ENCODE results near the gene TNFAIP8. TPM values are rescaled to one million over a fixed set of nuclear protein-coding genes. Genes with fewer than 3 reads are reported as not detected.
"Not testable (repeated sequence)": the region's sequence is repeated elsewhere in the genome, so short reads cannot be mapped to it uniquely, and the experiment has no call there.

TNFAIP8 gene
- total and polyA plus RNA-seq, 11 donors = 3.6 to 30.8 (median 12.6) TPM

DNA sequence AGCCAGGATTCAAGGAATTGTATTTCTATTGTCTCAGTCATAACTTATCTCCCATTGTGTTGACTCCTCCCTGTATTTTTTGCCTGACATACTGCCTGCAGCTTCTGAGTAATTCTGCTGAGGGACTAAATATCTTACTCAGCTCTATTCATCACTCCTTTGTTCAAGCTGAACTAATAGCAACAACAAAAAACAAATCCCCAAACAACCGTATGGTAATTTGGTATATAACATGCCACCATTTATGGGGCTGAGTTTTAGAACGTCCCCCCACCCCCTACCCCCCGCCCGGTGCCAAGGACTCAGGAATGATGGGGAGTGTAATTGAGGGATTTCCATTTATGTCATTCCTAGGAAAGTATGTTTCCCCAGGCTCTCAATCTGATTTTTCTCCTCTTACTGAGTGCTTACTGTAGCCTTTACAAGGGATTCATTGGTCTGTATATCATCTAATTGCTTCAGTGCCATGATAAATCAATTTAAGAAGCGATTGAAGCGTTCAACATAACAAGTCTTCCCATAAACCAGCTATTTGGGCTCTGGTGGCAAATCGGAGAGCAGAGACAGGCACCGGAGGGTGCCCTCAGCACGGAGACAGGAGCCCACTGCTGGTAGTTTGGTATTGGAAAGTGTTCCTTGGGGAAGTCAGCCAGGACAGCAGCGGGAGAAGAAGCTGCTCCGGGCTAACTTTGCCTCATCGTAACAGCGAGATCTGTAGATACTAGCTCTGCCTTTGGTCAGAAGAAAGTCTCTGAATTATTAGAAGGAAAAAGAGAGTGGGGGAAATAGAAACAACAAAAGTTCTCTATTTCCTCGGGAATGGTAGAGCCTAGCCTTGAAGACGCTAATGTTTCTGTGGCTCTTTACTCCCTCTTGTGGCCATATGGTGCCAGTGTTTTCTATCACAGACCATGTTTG, 55.8 kb downstream of the TNFAIP8 start:
- 9 to 11% (median 10%) methylated on average over 15 of the region's 15 CpGs for WGBS, 4 donors
- Histone ChIP-seq H3K4me1 (peaks cover 0 to 28% (median 0%) of the 10 kb centered on the region in 12 donors), H3K4me3 (peak overlapping the region in 11 of 12 donors; percentile 28 to 67 (median 51)), H3K9me3 (no peaks in the 10 kb centered on the region), H3K27me3 (peaks cover 0 to 17% (median 0%) of the 10 kb centered on the region in 9 donors), H3K27ac (peak overlapping the region in 8 of 12 donors; percentile 1 to 77 (median 54)), H3K36me3 (no peaks in the 10 kb centered on the region)
- ATAC-seq (peak; percentile 90 to 97 (median 94)), DNase-seq (peak in 4 of 5 donors; percentile 33 to 52 (median 50))
- TF ChIP-seq, protein P1, sequence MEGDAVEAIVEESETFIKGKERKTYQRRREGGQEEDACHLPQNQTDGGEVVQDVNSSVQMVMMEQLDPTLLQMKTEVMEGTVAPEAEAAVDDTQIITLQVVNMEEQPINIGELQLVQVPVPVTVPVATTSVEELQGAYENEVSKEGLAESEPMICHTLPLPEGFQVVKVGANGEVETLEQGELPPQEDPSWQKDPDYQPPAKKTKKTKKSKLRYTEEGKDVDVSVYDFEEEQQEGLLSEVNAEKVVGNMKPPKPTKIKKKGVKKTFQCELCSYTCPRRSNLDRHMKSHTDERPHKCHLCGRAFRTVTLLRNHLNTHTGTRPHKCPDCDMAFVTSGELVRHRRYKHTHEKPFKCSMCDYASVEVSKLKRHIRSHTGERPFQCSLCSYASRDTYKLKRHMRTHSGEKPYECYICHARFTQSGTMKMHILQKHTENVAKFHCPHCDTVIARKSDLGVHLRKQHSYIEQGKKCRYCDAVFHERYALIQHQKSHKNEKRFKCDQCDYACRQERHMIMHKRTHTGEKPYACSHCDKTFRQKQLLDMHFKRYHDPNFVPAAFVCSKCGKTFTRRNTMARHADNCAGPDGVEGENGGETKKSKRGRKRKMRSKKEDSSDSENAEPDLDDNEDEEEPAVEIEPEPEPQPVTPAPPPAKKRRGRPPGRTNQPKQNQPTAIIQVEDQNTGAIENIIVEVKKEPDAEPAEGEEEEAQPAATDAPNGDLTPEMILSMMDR (IDR thresholded peaks at IDR 0.05) = peak; percentile 90 to 97 (median 94)
- TF ChIP-seq POLR2A (IDR thresholded peaks at IDR 0.05) = no peak
- intact Hi-C loops (cut with DNase I) = loop anchor here (1.0 to 10.0 kb wide), 11 partner anchors 54 to 424 kb away; partner anchors contain the start of genes DTWD2 (in 10 of the 10) and TNFAIP8 (in 1 of the 10)

DNA sequence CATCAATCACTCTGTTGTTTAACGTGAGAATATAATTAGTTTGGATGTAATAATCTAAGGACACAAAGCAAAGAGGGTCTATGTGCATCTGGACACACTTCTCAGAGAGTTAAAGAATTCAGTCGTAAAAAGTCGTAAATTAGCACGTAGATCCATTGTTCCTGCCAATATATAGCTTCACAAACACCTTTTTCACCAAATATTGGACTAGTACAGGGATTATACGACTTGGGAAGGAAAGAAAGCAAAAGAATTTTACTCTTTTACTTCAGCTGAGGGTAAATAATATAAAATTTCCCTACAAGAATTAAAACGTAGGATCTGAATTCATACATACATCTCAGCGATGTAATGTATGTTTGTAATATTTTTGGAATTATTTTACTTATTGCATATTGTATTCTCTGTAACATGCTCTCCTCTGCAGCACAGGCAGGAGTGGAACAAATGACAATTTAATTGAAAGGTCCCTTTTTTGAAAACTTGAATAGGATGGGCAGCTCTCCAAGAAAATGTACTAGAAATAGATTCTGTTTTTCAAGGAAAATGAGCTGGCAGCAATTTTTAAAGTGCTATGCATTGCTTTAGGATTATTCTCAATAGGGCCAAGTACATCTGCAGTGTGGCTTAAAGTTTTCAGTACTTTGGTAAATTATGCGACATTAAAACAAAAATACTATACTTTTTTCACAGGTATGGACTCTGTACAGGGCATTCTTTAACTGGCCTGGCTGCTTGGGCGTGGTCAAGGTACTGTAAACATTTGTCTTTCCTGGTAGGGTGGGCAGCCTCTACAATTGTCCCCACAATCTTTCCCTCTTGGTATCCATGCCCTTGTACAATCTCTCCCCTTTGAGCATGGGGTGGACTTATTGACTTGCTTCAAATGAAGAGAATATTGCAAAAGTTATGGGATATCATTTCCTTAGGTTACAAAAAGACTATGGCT, 56.7 kb downstream of the TNFAIP8 start:
- Histone ChIP-seq H3K4me1 (peaks cover 0 to 34% (median 0%) of the 10 kb centered on the region in 12 donors), H3K9me3 (no peaks in the 10 kb centered on the region), H3K36me3 (no peaks in the 10 kb centered on the region), H3K4me3 (peak overlapping the region in 9 of 12 donors; percentile 40 to 67 (median 54)), H3K27ac (peak overlapping the region in 1 of 12 donors; percentile 77), H3K27me3 (peaks cover 0 to 9% (median 0%) of the 10 kb centered on the region in 9 donors)
- TF ChIP-seq POLR2A (IDR thresholded peaks at IDR 0.05) = no peak
- TF ChIP-seq, protein P1 (IDR thresholded peaks at IDR 0.05) = peak in 1 of 12 donors; percentile 12
- ATAC-seq (no peak), DNase-seq (no peak)
- intact Hi-C loops (cut with DNase I) = loop anchor here (1.0 to 10.0 kb wide), 11 partner anchors 55 to 425 kb away; partner anchors contain the start of genes DTWD2 (in 10 of the 10) and TNFAIP8 (in 1 of the 10)
- WGBS, 4 donors = 37 to 42% (median 41%) methylated on average over 9 of the region's 9 CpGs

DNA sequence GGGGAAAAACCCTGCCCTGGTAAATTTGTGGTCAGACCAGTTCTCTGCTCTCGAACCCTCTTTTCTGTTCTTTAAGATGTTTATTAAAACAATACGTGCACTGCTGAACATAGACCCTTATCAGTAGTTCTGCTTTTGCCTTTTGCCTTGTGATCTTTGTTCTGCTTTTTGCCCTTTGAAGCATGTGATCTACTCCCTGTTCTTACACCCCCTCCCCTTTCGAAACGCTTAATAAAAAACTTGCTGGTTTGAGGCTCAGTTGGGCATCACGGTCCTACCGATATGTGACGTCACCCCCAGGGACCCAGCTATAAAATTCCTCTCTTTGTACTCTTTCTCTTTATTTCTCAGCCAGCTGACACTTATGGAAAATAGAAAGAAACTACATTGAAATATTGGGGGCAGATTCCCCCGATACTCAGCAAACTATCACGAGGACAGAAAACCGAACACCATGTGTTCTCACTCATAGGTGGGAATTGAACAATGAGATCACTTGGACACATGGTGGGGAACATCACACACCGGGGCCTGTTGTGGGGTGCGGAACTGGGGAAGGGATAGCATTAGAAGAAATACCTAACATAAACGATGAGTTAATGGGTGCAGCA, 58.4 kb downstream of the TNFAIP8 start:
- 89 to 91% (median 89%) methylated on average over 13 of the region's 13 CpGs for WGBS, 4 donors
- peaks cover 0 to 51% (median 0%) of the 10 kb centered on the region in 12 donors for H3K4me1 ChIP-seq
- not testable (repeated sequence) for ATAC-seq

More for the DNA sequence above, 58.4 kb downstream of the TNFAIP8 start:
- intact Hi-C loops (cut with DNase I) = loop anchor here in 9 of 10 donors (5.0 to 10.0 kb wide), 7 partner anchors 57 to 427 kb away; partner anchors contain the start of genes DTWD2 (in 1 of the 9) and TNFAIP8 (in 1 of the 9)
- not testable (repeated sequence) for H3K9me3 ChIP-seq, H3K4me3 ChIP-seq, H3K36me3 ChIP-seq, H3K27me3 ChIP-seq, DNase-seq
- H3K27ac ChIP-seq = peak overlapping the region in 1 of 12 donors; percentile 67

Data from heart left ventricle (tissue), 16 donors.